ENCODE measurements around the gene MUC20. TPM values are rescaled to one million over a fixed set of nuclear protein-coding genes. Genes with fewer than 3 reads are reported as not detected.

The MUC20 gene
- total and polyA plus RNA-seq, 2 of the 8 experiments (the other 6 are each of a cell fraction or from before 2014, with no cell fraction given) = 0.24 to 0.26 TPM

GRCh38 chr3:195761123-195761566, 40.4 kb downstream of the MUC20 start (continued):
- TF ChIP-seq JUND (IDR thresholded peaks at IDR 0.05; ENCODE audit: low read length) (no peak), CBX5 (IDR thresholded peaks at IDR 0.05; ENCODE audit: low read depth, low read length) (no peak), NRF1 (IDR thresholded peaks at IDR 0.05; ENCODE audit: low read depth, low read length) (no peak), RBBP5 (IDR thresholded peaks at IDR 0.05; ENCODE audit: borderline replicate concordance, low read depth, low read length) (no peak), KDM4A (IDR thresholded peaks at IDR 0.05; ENCODE audit: low read depth, low read length, severe bottlenecking) (no peak), MAX (IDR thresholded peaks at IDR 0.05) (no peak), POLR2A (IDR thresholded peaks at IDR 0.05; ENCODE audit: control extremely low read depth in 1 of 2, low read depth in 2 of 2, low read length in 2 of 2) (no peak)

Measured in H1 (cell line).